ENCODE measurements around the gene FXYD3.
A peak's percentile ranks its signal among the peaks of the same experiment; 100 is the strongest.

FXYD3 gene

DNA sequence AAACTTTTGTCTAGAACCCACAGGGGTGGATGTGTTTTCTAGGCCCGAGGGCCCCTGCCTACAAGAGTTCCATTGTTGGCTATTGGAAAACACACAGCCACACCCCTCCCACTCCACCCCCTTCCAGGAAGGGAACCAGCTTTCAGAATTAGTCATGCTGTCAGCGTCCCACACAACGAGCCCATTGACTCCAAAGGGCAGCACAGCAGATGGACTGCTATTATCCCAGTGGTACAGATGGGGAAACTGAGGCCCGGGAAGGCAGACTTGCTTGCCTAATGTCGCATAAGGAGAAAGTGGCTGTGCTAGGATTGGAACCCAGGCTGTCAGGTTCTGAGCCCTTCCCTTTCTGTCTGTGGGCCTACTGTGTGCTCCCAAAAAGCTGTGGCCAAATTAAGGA, 8.1 kb upstream of the FXYD3 start:
- DNase-seq = peak; percentile 23

DNA sequence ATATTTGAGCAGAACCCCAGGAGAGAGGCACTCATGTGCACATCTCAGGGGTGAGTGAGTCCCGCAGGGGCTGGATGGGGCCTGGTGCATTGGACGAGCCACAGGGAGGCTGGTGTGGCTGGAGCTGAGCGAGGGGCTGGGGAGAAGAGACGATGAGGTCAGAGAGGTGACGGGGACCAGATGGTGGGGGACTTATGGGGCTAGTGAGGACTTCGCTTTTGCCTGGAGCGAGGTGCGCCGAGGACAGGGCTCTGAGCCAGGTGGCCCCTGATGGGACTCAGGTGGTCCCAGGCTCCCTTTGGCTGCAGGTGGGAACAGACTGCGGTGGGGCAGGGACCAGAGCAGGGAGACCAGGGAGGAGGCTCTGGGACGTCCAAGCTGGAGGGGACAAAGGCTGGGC, 6.9 kb upstream of the FXYD3 start:
- no peak for DNase-seq

- no peak for DNase-seq
Observed at GRCh38 chr19:35109395-35110112, 6.1 kb upstream of the FXYD3 start.

- no peak for DNase-seq
Observed at GRCh38 chr19:35110974-35111373, 4.6 kb upstream of the FXYD3 start.

DNA sequence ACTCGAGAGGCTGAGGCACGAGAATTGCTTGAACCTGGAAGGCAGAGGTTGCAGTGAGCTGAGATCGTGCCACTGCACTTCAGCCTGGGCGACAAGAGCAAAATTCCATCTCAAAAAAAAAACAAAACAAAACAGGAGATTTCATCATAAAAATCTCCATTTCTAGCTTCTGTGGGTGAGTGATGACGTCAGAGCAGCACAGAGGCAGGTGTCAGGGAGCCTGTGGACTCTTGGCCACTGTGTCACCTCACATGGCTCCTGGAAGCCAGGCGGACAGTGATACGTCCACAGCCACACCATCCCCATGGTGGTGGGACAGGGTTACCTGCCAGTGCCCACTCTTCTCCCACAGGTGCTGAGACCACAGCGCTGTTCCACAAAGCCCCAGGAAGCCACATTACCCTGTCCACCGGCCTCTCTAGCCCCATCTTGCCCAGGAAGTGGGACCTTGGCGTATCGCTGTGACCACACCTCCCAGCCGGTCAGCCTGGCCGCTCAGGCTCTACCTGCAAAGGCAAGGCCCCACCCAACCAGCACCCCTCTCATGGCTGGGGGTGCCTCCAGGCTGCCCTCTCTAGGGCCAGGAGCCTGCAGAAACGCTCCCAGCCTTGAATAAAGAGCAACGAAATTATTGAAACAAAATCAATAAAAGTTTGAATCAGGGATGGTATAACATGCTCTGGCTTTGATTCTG, 2.5 kb upstream of the FXYD3 start:
- DNase-seq = no peak

- DNase-seq = peak; percentile 52
Observed at GRCh38 chr19:35114353-35115176, 1.1 kb upstream of the FXYD3 start.

GRCh38 chr19:35116072-35116801, 614 bp downstream of the FXYD3 start:
- DNase-seq = no peak

- DNase-seq = no peak
Observed at GRCh38 chr19:35117116-35117515, 1.5 kb downstream of the FXYD3 start.

DNA sequence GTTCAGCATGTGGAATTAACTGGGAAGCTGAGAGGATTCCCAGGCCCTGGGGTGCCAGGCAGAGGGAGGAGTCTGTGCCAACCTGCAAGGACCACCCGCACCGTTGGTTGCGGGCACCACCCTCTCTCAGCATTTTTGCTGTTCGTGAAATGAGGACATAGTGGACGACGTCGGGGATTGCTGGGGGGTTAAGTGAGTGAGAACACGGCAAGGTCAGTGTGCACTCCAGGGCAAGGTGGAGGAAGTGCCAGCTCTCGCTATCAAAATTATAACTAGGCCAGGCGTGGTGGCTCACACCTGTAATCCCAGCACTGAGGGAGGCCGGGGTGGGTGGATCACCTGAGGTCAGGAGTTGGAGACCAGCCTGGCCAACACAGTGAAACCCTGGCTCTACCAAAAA, 2.2 kb downstream of the FXYD3 start:
- no peak for DNase-seq

GRCh38 chr19:35118268-35119020, 2.8 kb downstream of the FXYD3 start:
- no peak for DNase-seq

DNA sequence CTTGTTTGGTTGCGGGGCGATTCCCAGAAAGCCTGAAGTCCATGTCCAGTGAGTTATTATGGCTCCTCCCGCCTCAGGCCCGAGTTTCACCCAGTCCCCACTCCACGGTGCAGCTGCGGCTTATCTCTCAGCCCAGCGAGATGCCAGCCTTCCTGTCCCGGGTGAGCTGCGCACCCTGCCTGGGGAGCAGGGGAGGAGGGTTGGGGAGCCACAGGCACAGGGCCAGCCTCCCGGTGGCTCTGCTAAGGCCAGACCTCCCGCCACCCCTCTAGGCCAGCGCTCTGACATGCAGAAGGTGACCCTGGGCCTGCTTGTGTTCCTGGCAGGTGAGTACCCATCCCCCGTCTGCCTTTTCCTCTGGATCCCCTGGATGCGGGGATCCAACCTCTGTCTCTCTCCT, 3.5 kb downstream of the FXYD3 start:
- DNase-seq = no peak

GRCh38 chr19:35119578-35120155, 4.0 kb downstream of the FXYD3 start:
- DNase-seq = no peak

DNA sequence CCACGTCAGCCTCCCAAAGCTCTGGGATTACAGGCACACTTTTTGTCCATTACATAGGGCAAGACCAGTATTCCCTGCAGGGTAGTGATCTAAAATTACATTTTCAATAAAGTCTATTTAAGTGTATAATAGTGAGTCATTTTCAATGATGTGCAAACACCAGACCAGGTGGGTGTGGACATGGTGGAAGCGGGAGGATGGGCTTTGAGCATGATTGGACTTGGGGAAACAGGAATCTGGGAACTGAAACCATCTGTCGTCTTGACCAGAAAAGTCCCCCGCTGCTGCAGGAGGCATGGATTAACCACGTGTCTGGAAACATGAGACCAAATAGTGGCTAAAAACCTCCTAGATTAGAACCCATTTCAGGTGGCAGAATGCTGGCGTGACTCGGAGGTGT, 4.9 kb downstream of the FXYD3 start:
- DNase-seq = peak; percentile 82

- DNase-seq = no peak
Observed at GRCh38 chr19:35120898-35121297, 5.3 kb downstream of the FXYD3 start.

DNA sequence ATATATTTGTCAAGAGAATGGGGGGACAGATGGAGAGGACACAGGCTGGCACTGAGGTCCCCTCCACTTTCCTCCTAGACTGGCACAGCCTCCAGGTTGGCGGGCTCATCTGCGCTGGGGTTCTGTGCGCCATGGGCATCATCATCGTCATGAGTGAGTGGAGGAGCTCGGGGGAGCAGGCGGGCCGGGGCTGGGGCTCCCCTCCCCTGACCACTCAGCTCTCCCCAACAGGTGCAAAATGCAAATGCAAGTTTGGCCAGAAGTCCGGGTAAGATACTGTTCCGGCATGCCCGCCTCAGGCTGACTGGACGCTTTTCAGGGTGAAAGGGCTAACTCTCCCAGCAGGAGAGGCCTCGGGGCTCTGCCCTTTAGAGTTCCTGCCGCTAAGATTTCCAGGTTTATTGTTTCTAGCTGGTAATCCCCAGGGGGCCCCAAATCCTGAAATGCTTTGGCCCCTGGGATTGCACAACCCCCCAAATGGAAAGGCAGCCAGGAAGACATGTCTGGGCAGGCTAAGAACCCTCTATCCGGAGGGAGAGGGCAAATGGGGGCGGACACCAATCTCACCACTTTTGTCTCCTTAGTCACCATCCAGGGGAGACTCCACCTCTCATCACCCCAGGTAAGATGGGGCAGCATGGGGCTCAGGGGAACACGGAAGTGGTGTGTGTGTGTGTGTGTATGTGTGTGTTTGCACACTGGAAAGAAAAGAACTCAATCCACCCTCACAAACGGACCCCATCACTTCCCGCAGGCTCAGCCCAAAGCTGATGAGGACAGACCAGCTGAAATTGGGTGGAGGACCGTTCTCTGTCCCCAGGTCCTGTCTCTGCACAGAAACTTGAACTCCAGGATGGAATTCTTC, 7.3 kb downstream of the FXYD3 start:
- DNase-seq = no peak

DNA sequence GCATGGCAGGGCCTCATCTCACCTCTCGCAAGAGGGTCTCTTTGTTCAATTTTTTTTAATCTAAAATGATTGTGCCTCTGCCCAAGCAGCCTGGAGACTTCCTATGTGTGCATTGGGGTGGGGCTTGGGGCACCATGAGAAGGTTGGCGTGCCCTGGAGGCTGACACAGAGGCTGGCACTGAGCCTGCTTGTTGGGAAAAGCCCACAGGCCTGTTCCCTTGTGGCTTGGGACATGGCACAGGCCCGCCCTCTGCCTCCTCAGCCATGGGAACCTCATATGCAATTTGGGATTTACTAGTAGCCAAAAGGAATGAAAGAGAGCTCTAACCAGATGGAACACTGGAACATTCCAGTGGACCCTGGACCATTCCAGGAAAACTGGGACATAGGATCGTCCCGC, 8.0 kb downstream of the FXYD3 start:
- peak; percentile 59 for DNase-seq

DNA sequence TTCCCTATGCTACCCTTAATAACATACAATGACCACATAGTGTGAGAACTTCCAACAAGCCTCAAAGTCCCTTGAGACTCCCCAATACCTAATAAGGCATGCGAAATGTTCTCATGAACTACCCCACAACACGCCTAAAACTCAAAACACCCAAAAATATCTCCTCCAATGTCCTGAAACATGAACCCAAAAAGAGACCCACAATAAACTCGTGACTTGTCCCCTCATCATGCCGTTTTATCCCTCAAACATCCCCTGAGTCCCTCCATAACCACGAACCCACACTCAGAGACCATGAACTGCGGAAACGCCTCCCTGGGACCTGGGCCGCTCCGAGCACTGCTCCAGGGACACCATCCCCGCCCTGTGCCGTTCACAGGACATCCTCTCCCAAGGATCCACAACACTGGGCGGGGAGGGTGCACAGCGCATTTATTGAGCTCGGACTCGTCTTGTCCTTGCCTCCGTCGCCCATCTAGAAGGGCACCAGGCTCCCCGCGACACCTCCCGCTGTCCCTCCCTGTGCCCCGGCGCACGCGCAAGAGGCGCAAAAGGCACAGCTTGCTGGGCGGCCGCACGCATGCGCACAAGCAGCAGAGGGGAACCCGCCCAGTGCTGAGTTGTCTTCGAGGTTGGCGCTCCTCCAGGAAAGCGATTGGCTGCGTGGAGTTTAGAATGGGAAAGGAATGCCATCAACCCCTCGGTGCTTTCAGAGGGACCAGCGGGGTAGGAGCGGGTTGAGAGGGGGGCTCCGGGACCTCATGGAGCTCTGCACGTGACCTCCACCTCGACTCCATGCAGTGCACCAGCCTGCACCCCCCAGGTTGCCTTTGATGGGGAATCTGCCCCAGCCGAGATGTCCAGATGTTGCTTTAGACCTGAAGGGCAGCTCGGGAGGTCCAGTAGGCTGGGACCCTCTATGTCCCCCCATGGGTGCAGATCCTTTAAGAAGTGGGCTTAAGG, 8.8 kb downstream of the FXYD3 start:
- DNase-seq = peak; percentile 94

- no peak for DNase-seq
Observed at GRCh38 chr19:35125270-35125717, 9.7 kb downstream of the FXYD3 start.
